Stimulated activated CD4-positive, alpha-beta T cell treated with anti-CD3 and anti-CD28 coated beads, Interleukin-4, amount 100 ng/mL, for 1 hour (primary cell): ENCODE data around the gene TRIM71.
"Not testable (repeated sequence)": the region's sequence is repeated elsewhere in the genome, so short reads cannot be mapped to it uniquely, and the experiment has no call there.

Source experiments
- DNase-seq: peaks from one replicate; pipeline ENCODE4 v3.0.0-alpha.2; 2020

Gene TRIM71

DNA sequence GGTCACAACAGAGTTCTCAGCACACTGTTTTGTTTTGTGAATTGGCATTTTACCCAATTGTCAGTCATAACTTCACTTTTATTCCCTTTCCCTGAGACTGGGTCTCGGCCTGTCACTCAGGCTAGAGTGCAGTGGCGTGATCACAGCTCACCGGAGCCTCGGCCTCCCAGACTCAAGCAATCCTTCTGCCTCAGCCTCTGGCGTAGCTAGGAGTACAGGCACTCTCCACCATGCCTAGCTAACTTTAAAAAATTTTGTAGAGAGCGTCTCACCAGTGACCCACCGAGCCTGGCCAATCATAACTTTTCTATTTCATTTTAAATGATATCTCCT is 26.5 kb downstream of the TRIM71 start:
- DNase-seq = no peak

DNA sequence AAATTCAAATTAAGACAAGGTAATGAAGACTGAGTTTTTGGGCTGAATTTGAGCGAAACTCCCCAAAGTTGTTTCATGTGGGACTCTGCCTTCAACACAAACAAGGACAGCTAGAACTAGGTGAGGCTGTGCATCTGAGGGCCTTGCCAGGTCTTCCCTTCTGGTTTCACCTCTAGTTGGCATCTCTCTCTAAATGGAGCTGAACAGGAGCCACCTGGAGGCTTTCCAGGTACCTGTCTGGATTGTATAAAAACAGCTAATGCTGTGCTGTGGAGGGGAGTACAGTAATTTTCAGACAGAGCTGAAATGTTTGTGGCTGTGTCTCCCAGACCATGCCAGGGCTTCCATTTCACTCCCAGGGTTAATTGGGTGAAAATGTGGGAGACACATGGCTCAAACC is 27.1 kb downstream of the TRIM71 start:
- no peak for DNase-seq

DNA sequence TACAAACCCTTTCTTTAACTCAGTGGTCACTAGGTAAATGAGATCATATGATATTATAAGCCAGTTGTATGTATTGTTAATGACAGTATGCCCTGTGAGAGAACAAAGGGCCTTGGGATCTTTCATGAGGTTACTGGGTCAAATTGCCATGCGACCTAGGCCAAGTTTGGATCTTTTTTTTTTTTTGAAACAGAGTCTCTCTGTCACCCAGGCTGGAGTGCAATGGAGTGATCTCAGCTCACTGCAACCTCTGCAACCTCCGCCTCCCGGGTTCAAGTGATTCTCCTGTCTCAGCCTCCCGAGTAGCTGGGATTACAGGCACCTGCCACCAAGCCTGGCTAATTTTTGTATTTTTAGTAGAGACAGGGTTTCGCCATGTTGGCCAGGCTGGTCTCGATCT is 27.7 kb downstream of the TRIM71 start:
- DNase-seq = not testable (repeated sequence)

GRCh38 chr3:32847045-32847444 is 29.2 kb downstream of the TRIM71 start:
- not testable (repeated sequence) for DNase-seq

DNA sequence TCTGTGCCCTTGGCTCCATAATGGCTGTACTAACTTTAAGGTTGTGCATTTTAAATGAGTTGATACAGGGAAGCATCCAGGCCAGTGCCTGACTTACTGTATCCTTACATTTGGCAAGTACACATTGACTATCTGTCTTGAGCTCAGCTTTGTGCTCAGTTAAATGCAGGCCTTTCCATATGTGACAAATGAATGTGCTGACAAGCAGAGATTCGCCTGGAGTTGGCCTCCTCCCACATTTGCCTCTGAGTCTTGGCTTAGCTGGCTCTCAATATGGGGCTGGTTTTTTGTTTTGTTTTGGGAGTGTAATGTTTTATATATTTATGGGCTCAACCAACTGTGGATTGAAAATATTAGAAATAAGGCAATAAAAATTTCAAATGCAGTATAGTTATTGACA is 29.7 kb downstream of the TRIM71 start:
- DNase-seq = no peak

GRCh38 chr3:32848215-32848614 is 30.4 kb downstream of the TRIM71 start:
- DNase-seq = no peak

DNA sequence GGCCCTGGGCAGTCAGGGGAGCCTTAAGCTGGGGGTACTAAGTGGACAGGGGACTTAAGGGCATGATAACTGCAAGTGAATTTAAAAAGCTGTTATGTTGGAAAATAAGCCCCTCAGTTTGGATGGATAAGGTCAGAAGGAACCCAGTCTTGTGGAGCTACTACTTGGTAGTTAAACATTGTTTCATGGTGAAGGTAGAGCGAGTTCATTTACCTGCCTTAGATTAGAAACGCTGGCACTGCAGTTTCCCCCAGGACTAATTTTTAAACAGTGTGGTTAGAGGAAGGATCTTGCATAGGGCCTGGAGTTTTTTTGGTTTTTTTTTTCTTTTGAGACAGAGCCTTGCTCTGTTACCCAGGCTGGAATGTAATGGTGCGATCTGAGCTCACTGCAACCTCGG is 31.2 kb downstream of the TRIM71 start:
- DNase-seq = no peak

DNA sequence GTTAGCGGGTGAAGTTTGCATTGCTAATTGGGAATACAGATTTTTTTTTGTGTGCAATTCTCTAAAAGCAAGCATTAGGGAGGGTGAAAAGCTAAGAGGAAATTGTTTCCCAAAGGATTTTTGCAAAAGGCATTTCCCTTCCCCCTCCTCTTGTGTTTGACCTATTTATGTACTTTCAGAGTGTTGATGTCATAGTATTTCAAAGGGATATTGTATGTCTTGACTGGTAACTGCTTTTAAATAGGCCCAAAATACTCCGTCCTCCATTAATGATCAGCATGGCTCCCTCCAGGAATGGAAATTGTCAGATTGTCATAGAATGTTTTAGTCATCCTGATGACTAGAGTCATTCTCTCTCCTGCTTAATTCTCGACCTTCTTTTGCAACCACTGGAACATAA is 32.4 kb downstream of the TRIM71 start:
- DNase-seq = no peak

DNA sequence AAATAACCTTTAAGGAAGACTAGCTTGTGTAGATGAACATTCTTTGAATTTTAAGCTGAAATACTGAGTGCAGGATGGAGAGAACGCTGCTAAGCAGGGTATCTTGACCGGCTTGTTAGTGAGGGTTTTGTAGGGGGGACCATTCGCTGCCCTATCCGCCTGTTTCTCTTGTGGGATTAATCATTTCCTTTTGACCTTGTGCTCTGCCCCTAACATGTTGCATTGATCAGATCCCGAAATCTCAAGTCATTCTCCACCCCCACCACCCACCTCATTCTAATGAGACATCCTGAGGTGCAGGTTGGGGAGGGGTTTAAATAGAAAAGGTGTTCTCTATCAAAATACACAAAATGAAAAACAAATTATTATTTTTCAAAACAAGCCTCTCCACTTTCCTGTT is 32.8 kb downstream of the TRIM71 start:
- DNase-seq = no peak

- DNase-seq = no peak
Measured at GRCh38 chr3:32852146-32852545, 34.3 kb downstream of the TRIM71 start.

- DNase-seq = no peak
Measured at GRCh38 chr3:32855350-32855953, 37.7 kb downstream of the TRIM71 start.

DNA sequence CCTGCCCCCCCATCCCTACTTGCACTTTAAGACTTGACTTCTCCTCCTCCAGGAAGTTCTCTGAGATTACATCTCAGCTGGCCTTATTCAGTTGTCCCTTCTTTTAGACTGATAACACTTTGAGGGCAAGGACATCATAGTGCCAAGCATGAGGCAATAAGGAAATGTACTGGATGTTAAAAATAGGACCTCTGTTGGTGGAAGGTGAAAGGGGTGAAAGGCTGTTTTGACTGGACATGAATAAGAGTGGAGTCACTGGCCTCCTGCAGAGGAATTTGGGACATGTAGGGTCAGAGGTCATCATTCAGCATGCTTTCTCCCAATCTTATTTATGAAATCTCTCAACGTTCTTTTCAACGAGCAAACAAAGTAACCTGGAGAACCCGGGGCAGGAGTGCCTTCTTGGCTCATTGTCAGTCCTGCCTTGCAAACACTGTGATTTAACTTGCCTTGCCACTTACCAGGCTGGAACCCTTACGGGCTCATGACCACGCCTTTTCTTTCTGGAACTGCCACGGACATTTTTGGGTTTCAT is 38.6 kb downstream of the TRIM71 start:
- no peak for DNase-seq

DNA sequence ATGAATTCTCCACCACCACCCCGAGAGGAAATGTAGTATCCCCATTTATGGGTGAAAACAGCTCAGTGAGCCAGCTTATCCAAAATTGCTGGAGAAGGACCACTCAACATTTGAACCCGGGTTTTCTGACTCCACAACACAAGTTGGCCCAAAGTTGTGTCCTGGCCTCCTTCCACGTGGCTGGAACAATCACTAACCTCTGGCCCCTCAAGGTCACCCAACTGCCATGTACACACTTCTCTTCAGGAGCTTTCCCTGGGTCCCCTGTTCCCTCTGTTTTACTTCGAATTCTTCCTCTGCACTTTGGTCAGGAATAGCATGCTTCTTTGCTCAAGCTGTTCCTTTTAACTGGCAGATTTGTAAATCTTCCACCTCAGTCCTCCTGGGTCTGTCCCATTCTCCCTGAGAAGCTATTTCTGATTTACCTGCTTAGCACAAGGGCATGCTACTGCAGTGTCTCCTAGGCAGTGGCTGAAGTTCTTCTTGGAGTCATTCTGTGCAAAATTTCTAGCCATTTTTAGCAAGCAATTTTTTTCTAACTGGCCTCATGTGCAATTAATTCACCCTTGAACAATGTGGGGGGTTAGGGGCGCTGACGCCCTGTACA is 39.2 kb downstream of the TRIM71 start:
- DNase-seq = no peak

GRCh38 chr3:32857921-32858320 is 40.1 kb downstream of the TRIM71 start:
- no peak for DNase-seq

DNA sequence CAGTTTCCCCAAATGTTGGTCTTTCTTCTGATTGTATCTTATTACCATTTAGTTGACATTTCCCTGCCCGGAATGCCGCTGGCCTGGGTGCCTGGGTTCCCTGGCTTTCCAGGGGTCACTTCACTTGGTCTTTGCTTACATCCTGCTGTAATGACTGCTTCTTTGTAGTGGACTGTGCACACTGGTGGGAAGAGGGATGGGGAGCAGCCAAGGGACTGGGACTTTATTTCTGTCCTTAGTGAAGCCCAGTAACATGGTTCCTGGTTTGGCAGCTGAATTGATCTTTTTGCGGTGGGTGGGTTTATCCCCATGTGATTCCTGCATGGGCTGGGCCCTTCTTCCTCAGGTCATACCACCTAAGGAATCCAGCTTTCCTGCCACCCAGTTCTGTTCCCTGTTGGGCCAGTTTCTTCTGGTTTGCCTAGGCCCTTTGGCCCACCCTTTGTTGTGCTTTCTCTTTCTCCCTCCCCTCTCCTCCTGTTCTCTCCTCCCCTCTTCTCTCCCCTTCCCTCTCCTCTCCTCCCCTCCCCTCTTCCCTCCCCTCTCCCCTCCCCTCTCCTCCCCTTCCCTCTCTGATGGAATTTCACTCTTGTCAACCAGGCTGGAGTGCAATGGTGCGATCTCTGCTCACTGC is 41.9 kb downstream of the TRIM71 start:
- no peak for DNase-seq

- DNase-seq = no peak
Measured at GRCh38 chr3:32860499-32860898, 42.7 kb downstream of the TRIM71 start.

GRCh38 chr3:32861681-32862080 is 43.9 kb downstream of the TRIM71 start:
- no peak for DNase-seq

DNA sequence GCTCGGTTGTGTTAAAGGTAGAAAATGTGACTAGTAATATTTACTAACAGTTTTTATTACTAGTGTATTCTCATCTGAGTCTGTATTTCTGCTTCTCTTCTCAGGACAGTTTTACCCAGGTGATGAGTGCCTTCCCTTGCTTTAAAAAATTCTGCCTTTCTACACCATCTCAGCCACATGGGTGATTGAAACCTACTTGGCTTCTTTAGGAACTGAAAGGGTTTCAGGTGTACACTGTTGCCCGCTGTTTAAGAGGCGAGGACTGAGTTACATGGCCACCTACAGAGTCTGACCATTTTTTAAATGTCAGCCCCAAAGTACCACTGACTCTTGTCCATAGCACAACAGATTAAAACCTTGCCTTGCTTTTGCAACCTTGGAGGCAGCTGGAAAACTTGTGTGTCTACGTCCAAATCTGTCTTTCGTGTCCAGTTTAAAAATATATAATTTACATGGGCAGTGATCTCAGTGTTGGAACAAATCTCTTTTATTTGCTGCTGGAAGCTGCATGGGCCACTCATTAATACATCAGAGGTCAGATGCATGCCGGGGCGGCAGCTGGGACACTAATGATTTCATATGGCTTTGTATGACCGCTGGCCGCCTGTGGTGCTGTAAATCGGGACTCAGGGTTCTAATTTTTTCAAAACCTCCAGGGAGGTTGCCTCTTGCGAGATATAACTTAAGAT is 44.6 kb downstream of the TRIM71 start:
- no peak for DNase-seq

GRCh38 chr3:32862936-32863487 is 45.2 kb downstream of the TRIM71 start:
- no peak for DNase-seq

GRCh38 chr3:32865383-32865782 is 47.6 kb downstream of the TRIM71 start:
- DNase-seq = no peak

DNA sequence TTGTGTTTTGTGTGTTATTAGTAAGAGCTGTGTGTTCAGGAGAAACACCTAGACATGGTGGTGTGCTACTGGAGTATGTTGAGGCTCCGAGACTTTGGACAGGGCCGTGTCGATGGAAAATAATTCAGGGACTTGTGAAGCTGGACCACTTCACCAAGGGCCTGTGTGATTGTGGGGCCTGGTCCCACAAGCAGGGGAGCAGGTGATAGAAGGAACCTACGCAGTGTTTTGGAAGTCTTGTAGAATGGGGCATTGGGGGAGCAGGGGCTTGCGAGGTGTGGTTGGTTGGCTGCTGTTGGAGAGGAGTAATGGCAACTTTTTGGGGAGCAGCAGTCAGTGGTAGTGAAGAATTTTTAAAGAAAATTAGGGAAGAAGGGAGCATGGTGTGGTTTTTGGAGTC is 48.7 kb downstream of the TRIM71 start:
- DNase-seq = no peak

GRCh38 chr3:32867954-32868353 is 50.2 kb downstream of the TRIM71 start:
- no peak for DNase-seq

DNA sequence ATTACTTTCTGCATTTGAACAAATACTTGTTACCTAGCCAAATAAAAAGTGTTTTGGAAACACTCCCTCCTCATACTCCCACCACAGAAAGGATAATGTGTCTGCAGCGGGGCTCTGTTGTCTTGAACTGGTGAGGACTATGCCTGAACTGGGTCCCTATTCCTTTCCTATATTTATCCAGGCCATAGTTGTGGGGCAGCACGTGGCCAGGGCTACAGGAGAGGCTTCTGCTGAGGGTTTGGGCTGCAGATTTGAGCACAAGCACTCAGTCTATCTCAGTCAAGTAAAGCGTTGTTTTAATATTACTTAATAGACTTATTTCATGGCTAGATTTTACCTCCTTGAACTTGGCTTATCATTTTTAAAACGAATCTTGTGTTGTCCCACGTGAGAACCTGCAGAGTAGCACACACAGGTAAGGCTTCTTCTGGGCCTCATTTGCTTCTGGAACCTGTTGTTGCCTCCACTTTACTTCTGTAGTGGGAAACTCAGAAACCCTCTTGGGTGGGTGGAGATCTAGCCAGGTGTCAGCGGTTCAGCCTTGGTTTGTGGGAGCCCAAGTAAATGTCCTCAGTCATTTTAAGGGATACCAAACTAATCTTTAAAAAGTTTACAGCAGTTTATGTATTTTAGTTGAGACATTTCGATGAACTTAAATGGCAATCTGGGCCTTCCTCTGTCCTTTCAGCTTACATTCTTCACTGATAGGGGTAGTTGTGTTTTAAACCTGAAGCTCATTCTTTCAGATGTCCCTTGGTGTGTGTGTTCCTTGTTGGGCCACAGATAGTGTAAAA is 51.1 kb downstream of the TRIM71 start:
- no peak for DNase-seq
